Ascending aorta (tissue), 2 donors: Measurements from ENCODE around the gene APC2. TPM values are rescaled to one million over a fixed set of nuclear protein-coding genes. Genes with fewer than 3 reads are reported as not detected.

Experiments
- DNase-seq, 2 donors: peaks; one replicate each; pipeline ENCODE4 v3.0.0-alpha.2; 2019; ENCODE audit warnings: low spot score in 2 of 2
- H3K27ac ChIP-seq, 2 donors: fragments of 200-600 bp; sonication (generic); one replicate each; pipeline ENCODE4 v1.5.1; 2016 to 2017; ENCODE audit warnings: mild to moderate bottlenecking in 1 of 2
- H3K27me3 ChIP-seq: fragments of 200-600 bp; sonication (generic); one replicate; pipeline ENCODE4 v1.5.1; 2017
- H3K36me3 ChIP-seq, 2 donors: fragments of 200-600 bp; sonication (generic); one replicate each; pipeline ENCODE4 v1.5.1; 2016
- H3K4me1 ChIP-seq, 2 donors: fragments of 200-600 bp; sonication (generic); one replicate each; pipeline ENCODE4 v1.5.1; 2016 to 2017; ENCODE audit warnings: mild to moderate bottlenecking in 1 of 2
- H3K4me3 ChIP-seq, 2 donors: fragments of 200-600 bp; sonication (generic); one replicate each; pipeline ENCODE4 v1.5.1; 2016 to 2017; ENCODE audit warnings: mild to moderate bottlenecking in 1 of 2
- H3K9me3 ChIP-seq, 2 donors: fragments of 200-600 bp; sonication (generic); one replicate each; pipeline ENCODE4 v1.5.1; 2016
- CTCF ChIP-seq, 3 experiments: fragments of 200-600 bp in 2 of 3; fragments of 450-650 bp in 1 of 3; sonication (generic) in 2 of 3; IDR thresholded peaks; one replicate each; pipeline ENCODE4 v1.5.1; 2016 to 2019; ENCODE audit warnings: antibody characterized with exemption in 3 of 3, mild to moderate bottlenecking in 1 of 3, moderate library complexity in 1 of 3
- intact Hi-C: fragments of 100-400 bp; cut with DNase I; formaldehyde crosslinking; loops from one replicate; pipeline ENCODE4 v1.15.1; 2023
- total RNA-seq: library from RNA; depleted of rRNA; stranded (reverse); fragments of >200 nt; gene quantifications from one replicate; pipeline ENCODE4 v1.1.0, GENCODE V29; 2016

Gene APC2
- total RNA-seq, 1 donor from 2014 or later = not detected

GRCh38 chr19:1468274-1468820 lies 18.4 kb downstream of the APC2 start:
- Histone ChIP-seq H3K4me3 (peak overlapping the region; percentile 23 to 63), H3K27me3 (peaks cover 66% of the 10 kb centered on the region), H3K27ac (no peak overlapping the region), H3K9me3 (no peaks in the 10 kb centered on the region), H3K36me3 (no peaks in the 10 kb centered on the region), H3K4me1 (peaks cover 37 to 41% of the 10 kb centered on the region in 2 donors)
- intact Hi-C loops = no loop called here
- DNase-seq = no peak
- TF ChIP-seq CTCF (IDR thresholded peaks at IDR 0.05) = no peak

- Histone ChIP-seq H3K4me1 (peaks cover 37 to 41% of the 10 kb centered on the region in 2 donors), H3K9me3 (no peaks in the 10 kb centered on the region), H3K27me3 (peaks cover 66% of the 10 kb centered on the region), H3K27ac (no peak overlapping the region), H3K36me3 (no peaks in the 10 kb centered on the region), H3K4me3 (peak overlapping the region; percentile 23 to 63)
- TF ChIP-seq CTCF (IDR thresholded peaks at IDR 0.05) = no peak
- intact Hi-C loops = no loop called here
- no peak for DNase-seq
Observed at GRCh38 chr19:1468821-1469254, 18.9 kb downstream of the APC2 start.

DNA sequence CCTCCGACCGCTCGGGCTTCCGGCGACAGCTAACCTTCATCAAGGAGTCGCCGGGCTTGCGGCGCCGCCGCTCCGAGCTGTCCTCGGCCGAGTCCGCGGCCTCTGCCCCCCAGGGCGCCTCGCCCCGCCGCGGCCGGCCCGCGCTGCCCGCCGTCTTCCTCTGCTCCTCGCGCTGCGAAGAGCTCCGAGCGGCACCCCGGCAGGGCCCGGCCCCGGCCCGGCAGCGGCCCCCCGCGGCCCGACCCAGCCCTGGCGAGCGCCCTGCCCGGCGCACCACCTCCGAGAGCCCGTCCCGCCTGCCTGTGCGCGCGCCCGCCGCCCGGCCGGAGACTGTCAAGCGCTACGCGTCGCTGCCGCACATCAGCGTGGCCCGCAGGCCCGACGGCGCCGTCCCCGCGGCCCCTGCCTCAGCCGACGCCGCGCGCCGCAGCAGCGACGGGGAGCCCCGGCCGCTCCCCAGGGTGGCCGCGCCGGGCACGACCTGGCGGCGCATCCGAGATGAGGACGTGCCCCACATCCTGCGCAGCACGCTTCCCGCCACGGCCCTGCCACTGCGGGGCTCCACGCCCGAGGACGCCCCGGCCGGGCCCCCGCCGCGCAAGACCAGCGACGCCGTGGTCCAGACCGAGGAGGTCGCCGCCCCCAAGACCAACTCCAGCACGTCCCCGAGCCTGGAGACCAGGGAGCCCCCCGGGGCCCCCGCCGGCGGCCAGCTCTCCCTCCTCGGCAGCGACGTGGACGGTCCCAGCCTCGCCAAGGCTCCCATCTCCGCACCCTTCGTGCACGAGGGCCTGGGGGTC lies 19.5 kb downstream of the APC2 start:
- Histone ChIP-seq H3K36me3 (peaks cover 0 to 1% of the 10 kb centered on the region in 2 donors), H3K27me3 (peaks cover 66% of the 10 kb centered on the region), H3K4me1 (peaks cover 37 to 41% of the 10 kb centered on the region in 2 donors), H3K9me3 (no peaks in the 10 kb centered on the region), H3K27ac (no peak overlapping the region), H3K4me3 (peak overlapping the region; percentile 23 to 63)
- intact Hi-C loops = no loop called here
- no peak for DNase-seq
- TF ChIP-seq CTCF (IDR thresholded peaks at IDR 0.05) = no peak

DNA sequence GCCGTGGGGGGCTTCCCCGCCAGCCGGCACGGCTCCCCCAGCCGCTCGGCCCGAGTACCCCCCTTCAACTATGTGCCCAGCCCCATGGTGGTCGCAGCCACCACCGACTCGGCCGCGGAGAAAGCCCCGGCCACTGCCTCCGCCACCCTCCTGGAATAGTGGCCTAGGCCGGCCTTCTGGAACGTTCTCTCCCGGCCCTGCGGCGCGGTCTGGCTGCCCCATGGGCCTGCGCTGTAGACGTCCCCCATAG lies 20.1 kb downstream of the APC2 start:
- no peak overlapping the region for H3K27ac ChIP-seq
- DNase-seq = no peak
- peaks cover 37 to 41% of the 10 kb centered on the region in 2 donors for H3K4me1 ChIP-seq
- no peaks in the 10 kb centered on the region for H3K9me3 ChIP-seq
- no peak for TF ChIP-seq CTCF (IDR thresholded peaks at IDR 0.05)
- H3K4me3 ChIP-seq = peak overlapping the region; percentile 23 to 63
- H3K27me3 ChIP-seq = peaks cover 66% of the 10 kb centered on the region
- peaks cover 4 to 6% of the 10 kb centered on the region in 2 donors for H3K36me3 ChIP-seq
- intact Hi-C loops = no loop called here

- TF ChIP-seq CTCF (IDR thresholded peaks at IDR 0.05) = no peak
- Histone ChIP-seq H3K27ac (no peak overlapping the region), H3K4me1 (peaks cover 37 to 41% of the 10 kb centered on the region in 2 donors), H3K36me3 (peaks cover 6 to 11% of the 10 kb centered on the region in 2 donors), H3K4me3 (peak overlapping the region; percentile 23 to 63), H3K9me3 (no peaks in the 10 kb centered on the region), H3K27me3 (peaks cover 66% of the 10 kb centered on the region)
- intact Hi-C loops = no loop called here
- no peak for DNase-seq
Observed at GRCh38 chr19:1470305-1471009, 20.5 kb downstream of the APC2 start.
